Activated T-cell treated with anti-CD3 and anti-CD28 coated beads, Interleukin-2, amount 50 U/mL, for 1 hour (primary cell): ENCODE data around the gene KCNT1.
A peak's percentile ranks its signal among the peaks of the same experiment; 100 is the strongest.

Experiments used
- DNase-seq: peaks from one replicate; pipeline ENCODE4 v3.0.0-alpha.2; 2020

KCNT1 gene

GRCh38 chr9:135701067-135701958, 672 bp upstream of the KCNT1 start:
- peak; percentile 20 for DNase-seq

- no peak for DNase-seq
Measured at GRCh38 chr9:135703726-135704125, 1.7 kb downstream of the KCNT1 start.

GRCh38 chr9:135704483-135704882, 2.5 kb downstream of the KCNT1 start:
- no peak for DNase-seq

GRCh38 chr9:135705376-135705775, 3.4 kb downstream of the KCNT1 start:
- DNase-seq: no peak

GRCh38 chr9:135706288-135706687, 4.3 kb downstream of the KCNT1 start:
- DNase-seq: no peak

GRCh38 chr9:135707252-135708138, 5.5 kb downstream of the KCNT1 start:
- no peak for DNase-seq

GRCh38 chr9:135708164-135708563, 6.2 kb downstream of the KCNT1 start:
- DNase-seq: no peak

- DNase-seq: no peak
Measured at GRCh38 chr9:135711391-135711790, 9.4 kb downstream of the KCNT1 start.

GRCh38 chr9:135711881-135712280, 9.9 kb downstream of the KCNT1 start:
- DNase-seq: no peak

- no peak for DNase-seq
Measured at GRCh38 chr9:135712613-135713295, 10.8 kb downstream of the KCNT1 start.

- DNase-seq: no peak
Measured at GRCh38 chr9:135714242-135715055, 12.5 kb downstream of the KCNT1 start.

- DNase-seq: no peak
Measured at GRCh38 chr9:135715056-135715595, 13.1 kb downstream of the KCNT1 start.

GRCh38 chr9:135716045-135716444, 14.1 kb downstream of the KCNT1 start:
- no peak for DNase-seq

GRCh38 chr9:135717410-135717809, 15.4 kb downstream of the KCNT1 start:
- DNase-seq: no peak

GRCh38 chr9:135718616-135719015, 16.6 kb downstream of the KCNT1 start:
- DNase-seq: no peak

- DNase-seq: no peak
Measured at GRCh38 chr9:135719472-135719871, 17.5 kb downstream of the KCNT1 start.

GRCh38 chr9:135722365-135722764, 20.4 kb downstream of the KCNT1 start:
- DNase-seq: no peak

- no peak for DNase-seq
Measured at GRCh38 chr9:135724186-135724787, 22.3 kb downstream of the KCNT1 start.

GRCh38 chr9:135726138-135726853, 24.3 kb downstream of the KCNT1 start:
- DNase-seq: no peak

- DNase-seq: no peak
Measured at GRCh38 chr9:135727257-135727875, 25.4 kb downstream of the KCNT1 start.
